Limb (tissue), 2 donors: ENCODE data around the gene ABLIM2.

Source experiments
- DNase-seq, 2 donors: peaks; one replicate each; pipeline ENCODE4 v3.0.0-alpha.2; 2016; ENCODE audit errors: extremely low spot score in 2 of 2

ABLIM2 gene

GRCh38 chr4:8175686-8176085 lies 17.1 kb upstream of the ABLIM2 start:
- no peak for DNase-seq

DNA sequence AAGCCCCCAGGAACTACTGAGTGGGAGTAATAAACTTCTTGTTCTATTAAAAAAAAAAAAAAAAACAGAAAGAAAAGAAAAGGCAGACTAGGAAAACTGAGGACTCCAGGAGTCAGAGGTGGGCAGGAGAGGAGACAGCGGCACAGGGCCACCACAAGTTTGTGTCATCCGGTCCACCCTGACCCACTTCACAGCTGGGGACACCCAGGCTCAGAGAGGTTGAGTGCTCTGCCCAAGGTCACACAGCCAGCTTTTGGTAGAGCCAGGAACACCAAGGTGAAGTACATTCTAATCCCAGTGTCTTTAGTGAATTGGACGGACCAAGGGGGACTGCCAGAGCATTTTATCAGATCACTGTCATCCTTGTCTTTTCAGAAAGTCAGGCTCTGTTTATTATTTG lies 16.4 kb upstream of the ABLIM2 start:
- DNase-seq, result no peak

- DNase-seq, result no peak
Observed at GRCh38 chr4:8173492-8174242, 15.1 kb upstream of the ABLIM2 start.

- DNase-seq, result no peak
Observed at GRCh38 chr4:8171984-8172924, 13.6 kb upstream of the ABLIM2 start.

- no peak for DNase-seq
Observed at GRCh38 chr4:8171266-8171665, 12.7 kb upstream of the ABLIM2 start.

- no peak for DNase-seq
Observed at GRCh38 chr4:8170341-8170740, 11.7 kb upstream of the ABLIM2 start.

DNA sequence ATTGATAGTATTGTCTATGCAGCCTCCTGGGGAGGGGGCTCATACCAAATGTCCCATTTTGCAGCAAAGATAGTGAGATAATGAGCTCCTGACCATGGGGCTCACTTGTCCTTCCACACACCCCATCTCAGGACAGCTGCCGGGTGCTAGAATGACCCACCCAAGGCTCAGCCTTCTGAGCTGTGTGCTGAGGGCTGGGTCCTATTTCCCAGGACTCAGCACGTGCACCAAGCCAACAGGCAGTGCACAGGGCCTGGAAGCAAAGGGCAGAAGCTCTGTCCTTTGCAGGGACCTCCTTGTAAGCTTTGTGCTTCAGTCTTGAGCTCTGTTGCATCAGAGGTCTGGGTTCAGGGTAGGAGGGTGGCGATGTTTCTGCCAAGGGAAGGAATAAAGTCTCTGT lies 11.2 kb upstream of the ABLIM2 start:
- no peak for DNase-seq

- DNase-seq, result no peak
Observed at GRCh38 chr4:8168832-8169598, 10.4 kb upstream of the ABLIM2 start.

DNA sequence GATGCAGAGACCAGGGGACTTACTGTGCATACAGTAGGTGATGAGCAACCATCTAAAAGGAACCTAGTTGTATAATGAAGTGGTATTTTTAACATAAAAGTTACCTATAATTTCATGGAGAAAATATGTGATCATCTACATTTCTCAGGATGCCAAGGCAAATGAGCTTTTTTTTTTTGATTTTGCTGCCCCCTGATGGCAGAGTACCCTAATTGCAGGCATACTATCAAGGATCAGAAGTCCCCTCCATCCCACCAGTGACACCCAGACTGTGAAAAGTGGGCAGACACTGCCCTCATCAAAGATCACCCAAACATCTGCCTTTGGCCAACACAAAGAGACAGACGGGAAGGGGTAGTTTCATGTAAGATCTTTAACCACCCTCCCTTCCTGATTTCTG lies 9.6 kb upstream of the ABLIM2 start:
- DNase-seq, result no peak

DNA sequence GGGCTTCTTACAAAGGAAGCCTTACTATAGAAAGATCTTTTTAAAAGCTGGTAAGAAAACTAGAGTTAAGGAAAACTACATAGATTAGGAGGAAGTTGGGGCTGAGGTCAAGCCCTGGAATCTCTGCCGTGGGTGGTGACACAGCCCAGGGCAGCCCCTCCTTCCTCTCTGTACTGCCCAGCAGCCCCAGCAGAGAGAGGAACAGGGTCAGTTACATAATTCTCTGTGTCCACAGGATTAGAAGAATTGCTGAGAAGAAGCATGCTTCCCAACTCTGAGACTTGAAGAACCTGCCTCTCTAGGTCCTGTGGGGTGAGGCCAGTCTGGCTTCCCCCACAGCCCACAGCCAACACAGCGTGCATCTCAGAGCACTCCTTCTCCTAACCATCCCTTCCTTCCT lies 9.2 kb upstream of the ABLIM2 start:
- no peak for DNase-seq

GRCh38 chr4:8167291-8167690 lies 8.7 kb upstream of the ABLIM2 start:
- DNase-seq, result no peak

GRCh38 chr4:8165374-8165896 lies 6.8 kb upstream of the ABLIM2 start:
- DNase-seq, result no peak

GRCh38 chr4:8164687-8165086 lies 6.1 kb upstream of the ABLIM2 start:
- no peak for DNase-seq

DNA sequence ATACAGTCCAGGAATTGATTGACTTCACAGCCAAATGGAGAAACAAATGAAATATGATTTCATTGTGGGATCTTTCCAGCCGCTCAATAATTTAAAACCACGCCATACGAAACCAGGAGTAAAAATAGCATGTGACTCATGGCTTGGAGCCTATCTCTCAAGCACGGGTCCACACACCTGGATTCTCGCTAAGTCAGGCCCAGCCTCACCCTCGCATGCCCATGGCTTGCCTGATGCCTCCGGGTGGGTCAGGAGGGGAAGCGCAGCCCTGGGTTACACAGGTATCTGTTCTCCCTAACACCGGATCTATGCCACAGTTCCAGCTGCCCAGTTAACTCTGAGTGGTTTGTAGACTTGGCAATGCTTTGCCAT lies 5.6 kb upstream of the ABLIM2 start:
- no peak for DNase-seq

- DNase-seq, result no peak
Observed at GRCh38 chr4:8163436-8164193, 5.0 kb upstream of the ABLIM2 start.

DNA sequence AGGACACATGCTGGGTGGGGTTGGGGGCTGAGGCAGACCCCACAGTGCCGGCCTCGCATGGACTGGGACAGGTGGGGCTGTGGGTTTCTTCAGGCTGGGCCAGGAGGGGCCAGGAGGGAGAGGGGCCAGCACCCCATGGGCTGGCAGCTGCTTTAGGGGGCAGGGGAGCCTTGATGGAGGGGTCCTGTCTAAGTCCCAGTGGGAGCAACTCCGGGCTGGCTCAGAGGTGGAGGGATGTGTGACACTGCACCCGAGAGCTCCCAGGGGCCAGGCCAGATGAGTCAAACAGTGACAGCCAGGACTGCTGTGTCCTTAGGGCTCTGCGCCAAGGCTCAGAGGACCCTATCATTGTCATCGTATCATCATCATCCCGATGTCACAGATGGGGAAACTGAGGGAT lies 4.4 kb upstream of the ABLIM2 start:
- no peak for DNase-seq

DNA sequence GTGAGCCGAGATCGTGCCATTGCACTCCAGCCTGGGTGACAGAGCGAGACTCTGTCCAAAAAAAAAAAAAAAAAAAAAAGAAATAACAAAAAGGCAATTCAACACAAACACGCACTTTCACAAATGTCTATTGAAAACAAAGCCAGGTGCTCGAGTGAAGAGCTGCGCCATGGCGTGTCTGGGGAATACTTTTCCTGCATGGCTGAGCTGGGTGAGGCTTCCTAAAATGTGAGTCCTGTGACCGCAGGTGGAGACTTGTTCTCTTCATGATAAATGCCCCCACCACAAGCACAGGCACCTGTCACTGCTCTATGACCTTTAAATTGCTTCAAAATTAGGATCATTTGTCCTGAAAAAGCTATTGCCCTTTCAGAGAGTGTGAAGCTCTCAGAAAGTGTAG lies 4.0 kb upstream of the ABLIM2 start:
- DNase-seq, result no peak

DNA sequence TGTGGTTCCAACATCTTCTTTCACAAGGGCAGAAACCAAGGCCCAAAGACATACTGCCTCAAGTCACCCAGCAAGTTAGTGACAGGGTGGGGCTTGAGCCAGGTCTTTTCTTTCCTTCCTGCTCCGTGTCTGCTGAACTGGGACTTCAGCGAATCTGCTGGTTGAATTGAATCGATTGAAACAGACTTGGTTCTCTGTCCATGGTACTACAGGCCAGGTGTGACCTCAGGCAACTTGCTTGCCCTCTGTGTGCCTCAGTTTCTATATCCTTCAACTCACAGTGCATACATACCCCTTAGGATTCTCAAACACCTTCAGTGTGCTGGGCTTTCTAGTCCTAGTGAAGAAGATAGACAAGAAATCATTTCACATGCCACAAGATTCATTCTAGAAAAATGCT lies 2.0 kb upstream of the ABLIM2 start:
- DNase-seq, result no peak

DNA sequence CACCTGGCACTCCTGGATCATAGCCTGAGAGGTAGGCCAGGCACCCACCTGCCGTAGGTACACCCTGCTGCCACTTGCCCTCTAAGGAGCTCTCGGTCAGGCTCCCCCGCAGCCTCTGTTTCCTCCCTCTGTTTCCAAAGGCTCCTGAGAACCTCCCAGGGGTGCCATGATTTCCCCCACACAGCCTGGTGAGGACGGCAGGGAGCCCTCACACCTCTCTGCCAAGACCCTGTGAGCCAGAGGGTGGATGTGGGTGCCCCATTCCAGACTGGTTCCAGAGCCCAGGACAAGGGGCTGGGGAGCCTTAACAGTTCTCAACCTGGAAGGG lies 1.6 kb upstream of the ABLIM2 start:
- no peak for DNase-seq

DNA sequence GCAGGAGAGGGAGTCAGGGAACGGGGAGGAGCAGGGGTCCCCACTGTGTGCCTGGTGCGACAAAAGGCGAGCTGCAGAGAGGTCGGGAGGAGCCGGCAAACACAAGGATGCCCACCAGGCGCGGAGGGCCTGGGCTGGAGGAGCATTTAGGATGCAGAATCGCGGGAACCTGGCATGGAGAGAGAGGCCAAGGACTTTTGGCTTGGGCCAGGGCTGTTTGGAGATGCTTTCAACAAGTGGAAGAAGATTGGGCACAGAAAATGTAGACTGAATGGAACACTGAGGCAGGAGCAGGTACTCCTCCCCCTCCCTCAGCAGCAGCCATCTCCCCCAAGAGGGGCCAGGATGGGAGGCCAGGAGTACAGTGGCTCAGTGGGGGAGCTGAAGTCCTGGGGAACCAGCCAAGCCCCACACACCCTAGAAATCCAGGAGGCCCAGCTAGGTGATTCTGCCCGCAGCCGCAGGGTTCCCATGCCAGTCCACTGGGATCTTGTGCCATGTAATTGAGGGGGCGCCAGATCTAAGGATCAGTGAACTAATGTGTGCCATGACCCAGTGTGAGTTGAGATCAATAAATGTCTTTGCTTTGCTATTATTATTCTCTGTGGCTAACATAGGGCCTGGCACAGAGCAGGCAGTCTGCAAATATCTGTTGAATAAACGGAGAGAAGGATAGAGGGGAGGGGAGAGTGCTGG lies 1.1 kb upstream of the ABLIM2 start:
- DNase-seq, result no peak
